Measurements from ENCODE around the gene IFI44L.
A peak's percentile ranks its signal among the peaks of the same experiment; 100 is the strongest.

Gene IFI44L

GRCh38 chr1:78630600-78630999 lies 10.4 kb downstream of the IFI44L start:
- no peak for DNase-seq (ENCODE audit: low read depth)
- H3K4me3 ChIP-seq (ENCODE audit: low read depth, low read length): no peak overlapping the region
- no peak for TF ChIP-seq CTCF (IDR thresholded peaks at IDR 0.05; ENCODE audit: low read depth, low read length, missing control alignments)

GRCh38 chr1:78633209-78633608 lies 13.0 kb downstream of the IFI44L start:
- no peak overlapping the region for H3K4me3 ChIP-seq (ENCODE audit: low read depth, low read length)
- no peak for DNase-seq (ENCODE audit: low read depth)
- no peak for TF ChIP-seq CTCF (IDR thresholded peaks at IDR 0.05; ENCODE audit: low read depth, low read length, missing control alignments)

GRCh38 chr1:78640462-78640861 lies 20.2 kb downstream of the IFI44L start:
- H3K4me3 ChIP-seq (ENCODE audit: low read depth, low read length): no peak overlapping the region
- DNase-seq (ENCODE audit: low read depth): no peak
- no peak for TF ChIP-seq CTCF (IDR thresholded peaks at IDR 0.05; ENCODE audit: low read depth, low read length, missing control alignments)

GRCh38 chr1:78641558-78641957 lies 21.3 kb downstream of the IFI44L start:
- no peak for TF ChIP-seq CTCF (IDR thresholded peaks at IDR 0.05; ENCODE audit: low read depth, low read length, missing control alignments)

GRCh38 chr1:78645723-78646122 lies 25.5 kb downstream of the IFI44L start:
- no peak for DNase-seq (ENCODE audit: low read depth)
- H3K4me3 ChIP-seq (ENCODE audit: low read depth, low read length): no peak overlapping the region
- TF ChIP-seq CTCF (IDR thresholded peaks at IDR 0.05; ENCODE audit: low read depth, low read length, missing control alignments): no peak

More at GRCh38 chr1:78641558-78641957, 21.3 kb downstream of the IFI44L start:
- no peak for DNase-seq (ENCODE audit: low read depth)
- H3K4me3 ChIP-seq (ENCODE audit: low read depth, low read length): no peak overlapping the region

GRCh38 chr1:78647238-78647637 lies 27.0 kb downstream of the IFI44L start:
- DNase-seq (ENCODE audit: low read depth): no peak
- no peak overlapping the region for H3K4me3 ChIP-seq (ENCODE audit: low read depth, low read length)
- TF ChIP-seq CTCF (IDR thresholded peaks at IDR 0.05; ENCODE audit: low read depth, low read length, missing control alignments): no peak

- TF ChIP-seq CTCF (IDR thresholded peaks at IDR 0.05; ENCODE audit: low read depth, low read length, missing control alignments): no peak
- H3K4me3 ChIP-seq (ENCODE audit: low read depth, low read length): peak within 1 kb of the TSS; percentile 78
- peak; percentile 64 for DNase-seq (ENCODE audit: low read depth)
Observed at GRCh38 chr1:78649628-78650027, 29.4 kb downstream of the IFI44L start, which contains the start of gene IFI44. IFI44 (plus strand) TSS chr1:78649831; CDS start chr1:78650196, 365 bp downstream.

All from GM12864 (cell line).